Activated naive CD4-positive, alpha-beta T cell treated with anti-CD3 and anti-CD28 coated beads, Interleukin-2, amount 50 U/mL, for 24 hours (primary cell): Measurements from ENCODE around the gene BLOC1S3.
A peak's percentile ranks its signal among the peaks of the same experiment; 100 is the strongest.

Source experiments
- H3K27ac Mint-ChIP-seq: one replicate; pipeline ENCODE4 v1.8.0; 2021; ENCODE audit warnings: mild to moderate bottlenecking, mixed read lengths
- H3K27me3 Mint-ChIP-seq: one replicate; pipeline ENCODE4 v1.8.0; 2021; ENCODE audit warnings: mixed read lengths
- H3K36me3 Mint-ChIP-seq: one replicate; pipeline ENCODE4 v1.8.0; 2021; ENCODE audit warnings: mixed read lengths
- H3K4me1 Mint-ChIP-seq: one replicate; pipeline ENCODE4 v1.8.0; 2021; ENCODE audit warnings: mixed read lengths
- H3K4me3 Mint-ChIP-seq: one replicate; pipeline ENCODE4 v1.8.0; 2021; ENCODE audit warnings: mild to moderate bottlenecking, mixed read lengths
- H3K9me3 Mint-ChIP-seq: one replicate; pipeline ENCODE4 v1.8.0; 2021; ENCODE audit warnings: mixed read lengths

BLOC1S3 gene

GRCh38 chr19:45153339-45154063 is 25.1 kb upstream of the BLOC1S3 start:
- Mint-ChIP-seq H3K27me3 (peaks cover 11% of the 10 kb centered on the region), H3K4me1 (peaks cover 27% of the 10 kb centered on the region), H3K36me3 (peaks cover 2% of the 10 kb centered on the region), H3K4me3 (peak overlapping the region; percentile 81), H3K27ac (peak overlapping the region; percentile 23), H3K9me3 (no peaks in the 10 kb centered on the region)

- H3K4me3 Mint-ChIP-seq, result peak overlapping the region; percentile 70
These were observed 24.3 kb upstream of the BLOC1S3 start for GRCh38 chr19:45154064-45154827.

GRCh38 chr19:45156011-45156630 is 22.5 kb upstream of the BLOC1S3 start:
- H3K27ac Mint-ChIP-seq, result no peak overlapping the region
- no peaks in the 10 kb centered on the region for H3K9me3 Mint-ChIP-seq
- H3K36me3 Mint-ChIP-seq, result peaks cover 2% of the 10 kb centered on the region
- H3K27me3 Mint-ChIP-seq, result peaks cover 11% of the 10 kb centered on the region
- no peak overlapping the region for H3K4me3 Mint-ChIP-seq
- peaks cover 24% of the 10 kb centered on the region for H3K4me1 Mint-ChIP-seq

More at GRCh38 chr19:45154064-45154827, 24.3 kb upstream of the BLOC1S3 start:
- Mint-ChIP-seq H3K27me3 (peaks cover 11% of the 10 kb centered on the region), H3K4me1 (peaks cover 24% of the 10 kb centered on the region), H3K27ac (peak overlapping the region; percentile 23), H3K9me3 (no peaks in the 10 kb centered on the region), H3K36me3 (peaks cover 2% of the 10 kb centered on the region)

GRCh38 chr19:45156751-45157150 is 21.8 kb upstream of the BLOC1S3 start:
- peaks cover 2% of the 10 kb centered on the region for H3K36me3 Mint-ChIP-seq
- H3K4me1 Mint-ChIP-seq, result peaks cover 18% of the 10 kb centered on the region
- peaks cover 11% of the 10 kb centered on the region for H3K27me3 Mint-ChIP-seq
- no peak overlapping the region for H3K27ac Mint-ChIP-seq
- H3K9me3 Mint-ChIP-seq, result no peaks in the 10 kb centered on the region
- no peak overlapping the region for H3K4me3 Mint-ChIP-seq

- Mint-ChIP-seq H3K27ac (no peak overlapping the region), H3K36me3 (no peaks in the 10 kb centered on the region), H3K4me1 (peaks cover 15% of the 10 kb centered on the region), H3K9me3 (no peaks in the 10 kb centered on the region), H3K4me3 (no peak overlapping the region), H3K27me3 (peaks cover 8% of the 10 kb centered on the region)
These were observed 19.9 kb upstream of the BLOC1S3 start for GRCh38 chr19:45158503-45159209.

GRCh38 chr19:45159210-45159970 is 19.2 kb upstream of the BLOC1S3 start:
- H3K27ac Mint-ChIP-seq, result no peak overlapping the region
- H3K9me3 Mint-ChIP-seq, result no peaks in the 10 kb centered on the region
- peaks cover 6% of the 10 kb centered on the region for H3K27me3 Mint-ChIP-seq
- H3K4me1 Mint-ChIP-seq, result peaks cover 16% of the 10 kb centered on the region
- H3K36me3 Mint-ChIP-seq, result no peaks in the 10 kb centered on the region
- H3K4me3 Mint-ChIP-seq, result no peak overlapping the region

GRCh38 chr19:45159971-45160324 is 18.6 kb upstream of the BLOC1S3 start:
- no peak overlapping the region for H3K27ac Mint-ChIP-seq
- no peaks in the 10 kb centered on the region for H3K9me3 Mint-ChIP-seq
- peaks cover 6% of the 10 kb centered on the region for H3K27me3 Mint-ChIP-seq
- no peaks in the 10 kb centered on the region for H3K36me3 Mint-ChIP-seq
- peaks cover 20% of the 10 kb centered on the region for H3K4me1 Mint-ChIP-seq
- no peak overlapping the region for H3K4me3 Mint-ChIP-seq

GRCh38 chr19:45160870-45161737 is 17.5 kb upstream of the BLOC1S3 start, which contains the start of gene NKPD1:
NKPD1 (minus strand) TSS chr19:45160982; CDS start chr19:45160150, 832 bp downstream.
- peaks cover 4% of the 10 kb centered on the region for H3K27me3 Mint-ChIP-seq
- H3K4me1 Mint-ChIP-seq, result peaks cover 25% of the 10 kb centered on the region
- H3K36me3 Mint-ChIP-seq, result no peaks in the 10 kb centered on the region
- no peak within 1 kb of the TSS for H3K27ac Mint-ChIP-seq
- H3K4me3 Mint-ChIP-seq, result no peak within 1 kb of the TSS
- no peaks in the 10 kb centered on the region for H3K9me3 Mint-ChIP-seq

GRCh38 chr19:45161738-45162607 is 16.6 kb upstream of the BLOC1S3 start:
- Mint-ChIP-seq H3K36me3 (no peaks in the 10 kb centered on the region), H3K27me3 (peaks cover 3% of the 10 kb centered on the region), H3K9me3 (no peaks in the 10 kb centered on the region), H3K27ac (no peak overlapping the region), H3K4me1 (peaks cover 27% of the 10 kb centered on the region), H3K4me3 (no peak overlapping the region)

GRCh38 chr19:45162608-45163143 is 15.9 kb upstream of the BLOC1S3 start:
- no peaks in the 10 kb centered on the region for H3K27me3 Mint-ChIP-seq
- H3K9me3 Mint-ChIP-seq, result no peaks in the 10 kb centered on the region
- H3K36me3 Mint-ChIP-seq, result no peaks in the 10 kb centered on the region
- H3K4me3 Mint-ChIP-seq, result no peak overlapping the region
- H3K4me1 Mint-ChIP-seq, result peaks cover 31% of the 10 kb centered on the region
- no peak overlapping the region for H3K27ac Mint-ChIP-seq

- H3K4me3 Mint-ChIP-seq, result no peak overlapping the region
- peaks cover 31% of the 10 kb centered on the region for H3K4me1 Mint-ChIP-seq
- no peaks in the 10 kb centered on the region for H3K9me3 Mint-ChIP-seq
These were observed 15.4 kb upstream of the BLOC1S3 start for GRCh38 chr19:45163156-45163555.

GRCh38 chr19:45163751-45164460 is 14.7 kb upstream of the BLOC1S3 start:
- Mint-ChIP-seq H3K36me3 (no peaks in the 10 kb centered on the region), H3K4me3 (no peak overlapping the region), H3K9me3 (no peaks in the 10 kb centered on the region), H3K27me3 (no peaks in the 10 kb centered on the region), H3K4me1 (peaks cover 33% of the 10 kb centered on the region), H3K27ac (no peak overlapping the region)

More at GRCh38 chr19:45163156-45163555, 15.4 kb upstream of the BLOC1S3 start:
- H3K27ac Mint-ChIP-seq, result no peak overlapping the region
- H3K36me3 Mint-ChIP-seq, result no peaks in the 10 kb centered on the region
- no peaks in the 10 kb centered on the region for H3K27me3 Mint-ChIP-seq
